ENCODE results near the gene SYNE3. TPM values are rescaled to one million over a fixed set of nuclear protein-coding genes. Genes with fewer than 3 reads are reported as not detected.

SYNE3 gene
- total RNA-seq, 8 experiments from 2014 or later = 0.49 to 4.6 (median 1.3) TPM

GRCh38 chr14:95467232-95467631, 49.2 kb downstream of the SYNE3 start:
- no peaks in the 10 kb centered on the region for H3K4me1 ChIP-seq (replicated peaks in 1 of 2)
- H3K27ac ChIP-seq = no peak overlapping the region
- WGBS, 10 experiments = 38 to 100% (median 94%) methylated on average over 1 to 6 of the region's 6 CpGs; no CpG with 5 or more reads in 3 of the 10 experiments
- ATAC-seq (replicated peaks in 6 of 8) = no peak
- H3K4me3 ChIP-seq = no peak overlapping the region
- in situ Hi-C loops (cut with MboI; ENCODE audit: low pct_unique_long_range_greater_than_20kb in 2 of 9, low sequenced_read_pairs in 9 of 9, unreplicated experiment in 9 of 9) = no loop called here

Other genes starting within 250 kb of the SYNE3 start
- 1 to 10 TPM in 6 of 8 experiments, under 1 TPM in 2; 0.10 to 5.3 (median 2.8) TPM for gene CLMN, start 196.7 kb downstream of the SYNE3 start, total RNA-seq
- 10 to 100 TPM; 26.4 to 62.7 (median 41.4) TPM for gene GLRX5, start 18.4 kb upstream of the SYNE3 start, total RNA-seq
- under 1 TPM in 4 of 8 experiments, not detected in 4; 0.22 to 0.81 (median 0.26) TPM for gene TCL1B, start 169.8 kb upstream of the SYNE3 start, total RNA-seq
- 1 to 10 TPM in 1 of 8 experiments, not detected in 7; 1.1 TPM for gene TCL1A, start 197.5 kb upstream of the SYNE3 start, total RNA-seq